ENCODE data around the gene CYBC1.

DNA sequence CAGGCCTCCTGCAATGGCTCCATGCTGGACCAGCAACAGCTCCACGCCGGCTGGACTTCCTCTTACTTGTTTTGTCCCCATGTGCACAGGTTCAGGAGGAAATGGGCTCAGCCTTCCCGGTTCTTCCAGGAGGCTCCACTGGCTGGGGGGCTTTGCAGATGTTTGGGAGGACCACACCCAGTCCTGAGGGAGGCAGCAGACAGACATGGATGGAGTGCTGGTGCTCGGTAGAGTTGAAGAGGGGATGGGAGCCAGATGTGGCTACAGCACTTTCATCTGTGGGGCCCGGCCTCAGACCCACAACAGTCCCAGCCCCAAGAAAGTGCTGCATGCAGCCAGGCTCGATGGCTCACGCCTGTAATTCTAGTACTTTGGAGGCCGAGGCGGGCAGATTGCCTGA, 29.8 kb upstream of the CYBC1 start:
- TF ChIP-seq ESRRA (CRISPR knock-in tag; IDR thresholded peaks at IDR 0.05; ENCODE audit: borderline replicate concordance) (no peak), NR3C1 (CRISPR knock-in tag; conservative IDR thresholded peaks at IDR 0.05; ENCODE audit: low read depth) (no peak), KAT7 (CRISPR knock-in tag; IDR thresholded peaks at IDR 0.05; ENCODE audit: borderline replicate concordance) (no peak), GTF2I (CRISPR knock-in tag; conservative IDR thresholded peaks at IDR 0.05) (no peak), SMAD3 (CRISPR knock-in tag; IDR thresholded peaks at IDR 0.05; ENCODE audit: borderline replicate concordance) (no peak), JUN (CRISPR knock-in tag; IDR thresholded peaks at IDR 0.05) (no peak), GABPB1 (CRISPR knock-in tag; IDR thresholded peaks at IDR 0.05) (no peak)
- TF ChIP-seq, protein P1, sequence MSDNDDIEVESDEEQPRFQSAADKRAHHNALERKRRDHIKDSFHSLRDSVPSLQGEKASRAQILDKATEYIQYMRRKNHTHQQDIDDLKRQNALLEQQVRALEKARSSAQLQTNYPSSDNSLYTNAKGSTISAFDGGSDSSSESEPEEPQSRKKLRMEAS (CRISPR knock-in tag; IDR thresholded peaks at IDR 0.05), result no peak
- TF ChIP-seq, protein P2, sequence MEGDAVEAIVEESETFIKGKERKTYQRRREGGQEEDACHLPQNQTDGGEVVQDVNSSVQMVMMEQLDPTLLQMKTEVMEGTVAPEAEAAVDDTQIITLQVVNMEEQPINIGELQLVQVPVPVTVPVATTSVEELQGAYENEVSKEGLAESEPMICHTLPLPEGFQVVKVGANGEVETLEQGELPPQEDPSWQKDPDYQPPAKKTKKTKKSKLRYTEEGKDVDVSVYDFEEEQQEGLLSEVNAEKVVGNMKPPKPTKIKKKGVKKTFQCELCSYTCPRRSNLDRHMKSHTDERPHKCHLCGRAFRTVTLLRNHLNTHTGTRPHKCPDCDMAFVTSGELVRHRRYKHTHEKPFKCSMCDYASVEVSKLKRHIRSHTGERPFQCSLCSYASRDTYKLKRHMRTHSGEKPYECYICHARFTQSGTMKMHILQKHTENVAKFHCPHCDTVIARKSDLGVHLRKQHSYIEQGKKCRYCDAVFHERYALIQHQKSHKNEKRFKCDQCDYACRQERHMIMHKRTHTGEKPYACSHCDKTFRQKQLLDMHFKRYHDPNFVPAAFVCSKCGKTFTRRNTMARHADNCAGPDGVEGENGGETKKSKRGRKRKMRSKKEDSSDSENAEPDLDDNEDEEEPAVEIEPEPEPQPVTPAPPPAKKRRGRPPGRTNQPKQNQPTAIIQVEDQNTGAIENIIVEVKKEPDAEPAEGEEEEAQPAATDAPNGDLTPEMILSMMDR (IDR thresholded peaks at IDR 0.05), result no peak
- TF ChIP-seq, protein P3, sequence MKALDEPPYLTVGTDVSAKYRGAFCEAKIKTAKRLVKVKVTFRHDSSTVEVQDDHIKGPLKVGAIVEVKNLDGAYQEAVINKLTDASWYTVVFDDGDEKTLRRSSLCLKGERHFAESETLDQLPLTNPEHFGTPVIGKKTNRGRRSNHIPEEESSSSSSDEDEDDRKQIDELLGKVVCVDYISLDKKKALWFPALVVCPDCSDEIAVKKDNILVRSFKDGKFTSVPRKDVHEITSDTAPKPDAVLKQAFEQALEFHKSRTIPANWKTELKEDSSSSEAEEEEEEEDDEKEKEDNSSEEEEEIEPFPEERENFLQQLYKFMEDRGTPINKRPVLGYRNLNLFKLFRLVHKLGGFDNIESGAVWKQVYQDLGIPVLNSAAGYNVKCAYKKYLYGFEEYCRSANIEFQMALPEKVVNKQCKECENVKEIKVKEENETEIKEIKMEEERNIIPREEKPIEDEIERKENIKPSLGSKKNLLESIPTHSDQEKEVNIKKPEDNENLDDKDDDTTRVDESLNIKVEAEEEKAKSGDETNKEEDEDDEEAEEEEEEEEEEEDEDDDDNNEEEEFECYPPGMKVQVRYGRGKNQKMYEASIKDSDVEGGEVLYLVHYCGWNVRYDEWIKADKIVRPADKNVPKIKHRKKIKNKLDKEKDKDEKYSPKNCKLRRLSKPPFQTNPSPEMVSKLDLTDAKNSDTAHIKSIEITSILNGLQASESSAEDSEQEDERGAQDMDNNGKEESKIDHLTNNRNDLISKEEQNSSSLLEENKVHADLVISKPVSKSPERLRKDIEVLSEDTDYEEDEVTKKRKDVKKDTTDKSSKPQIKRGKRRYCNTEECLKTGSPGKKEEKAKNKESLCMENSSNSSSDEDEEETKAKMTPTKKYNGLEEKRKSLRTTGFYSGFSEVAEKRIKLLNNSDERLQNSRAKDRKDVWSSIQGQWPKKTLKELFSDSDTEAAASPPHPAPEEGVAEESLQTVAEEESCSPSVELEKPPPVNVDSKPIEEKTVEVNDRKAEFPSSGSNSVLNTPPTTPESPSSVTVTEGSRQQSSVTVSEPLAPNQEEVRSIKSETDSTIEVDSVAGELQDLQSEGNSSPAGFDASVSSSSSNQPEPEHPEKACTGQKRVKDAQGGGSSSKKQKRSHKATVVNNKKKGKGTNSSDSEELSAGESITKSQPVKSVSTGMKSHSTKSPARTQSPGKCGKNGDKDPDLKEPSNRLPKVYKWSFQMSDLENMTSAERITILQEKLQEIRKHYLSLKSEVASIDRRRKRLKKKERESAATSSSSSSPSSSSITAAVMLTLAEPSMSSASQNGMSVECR (CRISPR knock-in tag; IDR thresholded peaks at IDR 0.05; ENCODE audit: borderline replicate concordance), result no peak
- TF ChIP-seq, protein P4, sequence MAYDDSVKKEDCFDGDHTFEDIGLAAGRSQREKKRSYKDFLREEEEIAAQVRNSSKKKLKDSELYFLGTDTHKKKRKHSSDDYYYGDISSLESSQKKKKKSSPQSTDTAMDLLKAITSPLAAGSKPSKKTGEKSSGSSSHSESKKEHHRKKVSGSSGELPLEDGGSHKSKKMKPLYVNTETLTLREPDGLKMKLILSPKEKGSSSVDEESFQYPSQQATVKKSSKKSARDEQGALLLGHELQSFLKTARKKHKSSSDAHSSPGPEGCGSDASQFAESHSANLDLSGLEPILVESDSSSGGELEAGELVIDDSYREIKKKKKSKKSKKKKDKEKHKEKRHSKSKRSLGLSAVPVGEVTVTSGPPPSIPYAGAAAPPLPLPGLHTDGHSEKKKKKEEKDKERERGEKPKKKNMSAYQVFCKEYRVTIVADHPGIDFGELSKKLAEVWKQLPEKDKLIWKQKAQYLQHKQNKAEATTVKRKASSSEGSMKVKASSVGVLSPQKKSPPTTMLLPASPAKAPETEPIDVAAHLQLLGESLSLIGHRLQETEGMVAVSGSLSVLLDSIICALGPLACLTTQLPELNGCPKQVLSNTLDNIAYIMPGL (CRISPR knock-in tag; IDR thresholded peaks at IDR 0.05), result no peak

Measured in WTC11 (cell line).